OCI-LY1 (cell line): Measurements from ENCODE around the gene ZNF718.

Experiments used
- CTCF ChIP-seq: fragments of 200-600 bp; sonication (generic), shearing (Covaris generic); IDR thresholded peaks from 2 replicates; pipeline ENCODE4 v1.5.1; 2017; ENCODE audit warnings: mild to moderate bottlenecking, antibody characterized with exemption, low read length, moderate library complexity, mixed read lengths
- EZH2 ChIP-seq: fragments of 200-600 bp; sonication (generic), shearing (Covaris generic); IDR thresholded peaks from 2 replicates; pipeline ENCODE4 v1.8.0; 2017; ENCODE audit warnings: borderline replicate concordance, mixed run types, mild to moderate bottlenecking, antibody characterized with exemption, low read length, moderate library complexity, mixed read lengths

GRCh38 chr4:139691-140090 is 15.4 kb downstream of the ZNF718 start:
- TF ChIP-seq CTCF (no peak), EZH2 (no peak)
